Osteocyte (in vitro differentiated cells): ENCODE results near the gene UPF2. TPM values are rescaled to one million over a fixed set of nuclear protein-coding genes. Genes with fewer than 3 reads are reported as not detected.
A peak's percentile ranks its signal among the peaks of the same experiment; 100 is the strongest.
"Not testable (repeated sequence)": the region's sequence is repeated elsewhere in the genome, so short reads cannot be mapped to it uniquely, and the experiment has no call there.

Experiments
- DNase-seq: peaks from one replicate; pipeline ENCODE4 v3.0.0; 2021; ENCODE audit warnings: mixed read lengths; ENCODE audit not compliant: unreplicated experiment; ENCODE audit errors: extremely low spot score
- H3K27ac Mint-ChIP-seq: one replicate; pipeline ENCODE4 v1.8.0; 2021; ENCODE audit warnings: mild to moderate bottlenecking, mixed read lengths; ENCODE audit not compliant: unreplicated experiment
- H3K27me3 Mint-ChIP-seq: one replicate; pipeline ENCODE4 v1.8.0; 2021; ENCODE audit warnings: mixed read lengths; ENCODE audit not compliant: unreplicated experiment
- H3K36me3 Mint-ChIP-seq: one replicate; pipeline ENCODE4 v1.8.0; 2021; ENCODE audit warnings: mixed read lengths; ENCODE audit not compliant: unreplicated experiment
- H3K4me1 Mint-ChIP-seq: one replicate; pipeline ENCODE4 v1.8.0; 2021; ENCODE audit warnings: mixed read lengths; ENCODE audit not compliant: unreplicated experiment
- H3K4me3 Mint-ChIP-seq: one replicate; pipeline ENCODE4 v1.8.0; 2021; ENCODE audit warnings: mild to moderate bottlenecking, moderate library complexity, mixed read lengths; ENCODE audit not compliant: unreplicated experiment
- H3K9me3 Mint-ChIP-seq: one replicate; pipeline ENCODE4 v1.8.0; 2021; ENCODE audit warnings: mixed read lengths; ENCODE audit not compliant: unreplicated experiment
- CTCF ChIP-seq: fragments of 200-600 bp; sonication (generic); IDR thresholded peaks from 2 replicates; pipeline ENCODE4 v1.5.0; 2021; ENCODE audit warnings: antibody characterized with exemption, mild to moderate bottlenecking, moderate library complexity
- total RNA-seq: library from RNA; stranded (reverse); gene quantifications from 2 replicates; pipeline ENCODE4 v1.2.1, GENCODE V29; 2021

Gene UPF2
- total RNA-seq, 1 donor from 2014 or later: 20.5 TPM

DNA sequence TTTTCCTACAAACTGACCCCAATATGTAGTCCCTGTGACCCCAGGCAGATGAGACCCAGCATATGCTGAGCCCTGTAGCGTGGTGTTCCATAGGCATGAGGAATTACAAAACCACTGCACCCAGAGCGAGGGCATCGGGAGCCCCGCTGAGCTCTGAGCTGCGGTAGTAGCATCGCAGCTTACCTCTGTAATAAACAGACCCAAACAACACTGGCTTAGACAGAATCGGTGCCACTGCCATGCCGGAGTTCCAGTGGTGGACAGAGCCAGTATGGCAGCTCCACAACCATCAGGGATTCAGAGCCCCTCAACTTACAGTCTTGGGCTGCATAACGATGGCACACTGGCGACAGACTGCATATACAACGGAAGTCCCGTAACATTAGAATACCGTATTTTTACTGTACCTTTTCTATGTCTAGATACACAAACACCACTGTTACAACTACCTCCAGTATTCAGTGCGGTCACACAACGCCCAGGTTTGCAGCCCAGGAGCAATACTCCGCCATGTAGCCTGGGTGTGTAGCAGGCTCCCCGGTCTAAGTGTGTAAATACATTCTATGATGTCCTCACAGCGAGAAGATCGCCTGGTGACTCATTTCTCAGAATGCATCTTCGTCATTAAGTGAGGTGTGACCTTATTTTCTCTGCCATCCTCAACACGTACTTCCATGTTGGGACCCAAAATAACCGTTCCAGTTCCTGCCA, 150.7 kb downstream of the UPF2 start:
- DNase-seq: no peak
- no peak for TF ChIP-seq CTCF
- no peaks in the 10 kb centered on the region for H3K27me3 Mint-ChIP-seq
- H3K36me3 Mint-ChIP-seq: no peaks in the 10 kb centered on the region
- no peaks in the 10 kb centered on the region for H3K9me3 Mint-ChIP-seq
- peaks cover 4% of the 10 kb centered on the region for H3K4me1 Mint-ChIP-seq
- no peak overlapping the region for H3K27ac Mint-ChIP-seq
- H3K4me3 Mint-ChIP-seq: no peak overlapping the region

DNA sequence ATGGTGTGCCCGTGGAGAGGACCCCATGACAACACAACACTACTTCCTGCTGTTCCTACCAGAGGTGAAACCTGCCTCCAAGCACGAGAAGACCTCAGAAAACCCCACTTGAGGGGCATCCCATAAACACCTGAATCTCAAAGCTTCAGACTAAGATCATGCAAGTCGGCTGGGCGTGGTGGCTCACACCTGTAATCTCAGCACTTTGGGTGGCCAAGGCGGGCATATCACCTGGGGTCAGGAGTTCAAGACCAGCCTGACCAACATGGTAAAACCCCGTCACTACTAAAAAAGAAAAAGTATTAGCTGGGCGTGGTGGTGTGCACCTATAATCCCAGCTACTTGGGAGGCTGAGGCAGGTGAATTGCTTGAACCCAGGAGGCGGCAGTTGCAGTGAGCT, 153.3 kb downstream of the UPF2 start:
- not testable (repeated sequence) for H3K4me3 Mint-ChIP-seq, H3K27ac Mint-ChIP-seq, H3K9me3 Mint-ChIP-seq, DNase-seq, H3K36me3 Mint-ChIP-seq, H3K27me3 Mint-ChIP-seq, H3K4me1 Mint-ChIP-seq

DNA sequence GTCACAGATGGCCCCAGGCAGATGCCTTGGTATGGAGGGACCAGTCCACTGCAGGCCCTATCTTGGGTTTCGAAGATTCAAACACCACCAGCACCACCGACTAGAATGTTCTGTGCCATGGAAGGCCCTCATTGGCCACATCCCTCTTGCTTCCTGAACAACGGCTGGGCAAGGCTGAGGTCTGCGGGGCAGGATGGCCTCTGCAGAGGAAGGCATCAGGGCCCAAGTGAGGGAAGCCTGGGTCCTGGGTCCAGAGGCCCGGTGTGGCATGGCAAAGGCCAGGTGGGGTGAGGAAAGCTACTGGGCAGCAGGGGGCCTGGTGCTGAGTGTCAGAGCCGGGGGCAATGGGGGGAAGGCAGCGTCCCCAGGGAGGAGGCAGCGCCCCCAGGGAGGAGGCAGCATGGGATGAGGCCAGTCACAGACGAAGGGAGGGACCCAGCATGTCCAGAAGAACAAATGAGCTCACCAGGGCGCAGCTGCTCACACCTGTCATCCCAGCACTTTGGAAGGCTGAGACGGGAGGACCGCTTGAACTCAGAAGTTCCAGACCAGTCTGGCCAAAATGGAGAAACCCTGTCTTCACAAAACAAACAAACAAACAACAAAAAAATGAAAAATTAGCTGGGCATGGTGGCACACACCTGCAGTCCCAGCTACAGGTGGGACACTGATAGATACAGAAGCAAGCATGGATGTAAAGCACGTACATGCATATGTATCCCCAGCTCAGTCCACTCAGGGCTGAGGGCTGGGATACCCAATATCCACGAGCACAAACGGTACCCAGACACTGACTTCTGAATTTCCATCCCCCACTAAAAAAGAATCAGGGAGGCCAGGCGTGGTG, 155.0 kb downstream of the UPF2 start:
- H3K36me3 Mint-ChIP-seq: no peaks in the 10 kb centered on the region
- peak overlapping the region; percentile 18 for H3K27ac Mint-ChIP-seq
- H3K27me3 Mint-ChIP-seq: no peaks in the 10 kb centered on the region
- no peaks in the 10 kb centered on the region for H3K9me3 Mint-ChIP-seq
- H3K4me1 Mint-ChIP-seq: peaks cover 5% of the 10 kb centered on the region
- H3K4me3 Mint-ChIP-seq: no peak overlapping the region
- TF ChIP-seq CTCF: no peak
- DNase-seq: no peak

DNA sequence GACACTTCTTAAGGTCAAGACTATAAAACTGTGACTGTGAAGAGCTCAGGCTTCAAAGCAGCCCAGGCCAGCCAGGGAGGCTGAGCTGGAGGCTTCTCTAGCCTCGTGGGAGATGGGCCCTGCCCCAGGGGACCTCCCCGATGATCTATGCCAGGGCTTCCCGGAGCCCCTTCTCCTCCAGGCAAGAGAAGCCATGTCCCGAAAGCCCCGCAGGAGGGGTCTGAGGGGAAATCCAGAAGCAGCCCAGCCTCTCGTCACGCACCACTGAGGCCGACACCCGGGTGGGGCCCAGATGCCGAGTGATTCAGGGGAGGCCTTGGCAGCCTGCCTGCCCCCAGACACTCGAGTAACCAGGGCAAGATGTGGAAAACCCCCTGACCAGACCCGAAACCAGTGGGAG, 155.8 kb downstream of the UPF2 start:
- DNase-seq: no peak
- TF ChIP-seq CTCF: no peak
- Mint-ChIP-seq H3K4me3 (no peak overlapping the region), H3K4me1 (peaks cover 5% of the 10 kb centered on the region), H3K27ac (no peak overlapping the region), H3K27me3 (no peaks in the 10 kb centered on the region), H3K9me3 (no peaks in the 10 kb centered on the region), H3K36me3 (no peaks in the 10 kb centered on the region)

DNA sequence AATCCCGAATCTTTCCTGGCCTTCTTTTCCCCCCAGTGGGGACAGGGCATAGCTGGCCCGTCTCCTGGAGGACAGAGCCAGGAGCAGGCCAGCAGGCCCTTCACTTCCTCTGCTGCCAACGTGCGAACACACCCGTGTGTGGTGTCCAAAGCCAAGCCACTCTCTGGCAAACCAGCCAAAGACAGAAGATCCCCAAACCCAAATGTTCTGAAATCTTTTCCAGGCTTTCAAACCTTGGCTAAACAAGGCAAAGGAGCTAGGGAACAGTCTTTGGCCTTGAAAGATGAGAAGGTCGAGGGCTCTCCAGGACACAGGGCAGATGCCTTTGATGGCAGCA, 156.5 kb downstream of the UPF2 start:
- no peak for TF ChIP-seq CTCF
- peaks cover 7% of the 10 kb centered on the region for H3K4me1 Mint-ChIP-seq
- no peaks in the 10 kb centered on the region for H3K9me3 Mint-ChIP-seq
- no peaks in the 10 kb centered on the region for H3K27me3 Mint-ChIP-seq
- no peak for DNase-seq
- no peak overlapping the region for H3K27ac Mint-ChIP-seq
- no peak overlapping the region for H3K4me3 Mint-ChIP-seq
- no peaks in the 10 kb centered on the region for H3K36me3 Mint-ChIP-seq
